NCI-H2107 treated with DMSO at 0.1 percent for 48 hours (cell line): ENCODE measurements around the gene AURKB.
"Not testable (repeated sequence)": the region's sequence is repeated elsewhere in the genome, so short reads cannot be mapped to it uniquely, and the experiment has no call there.

Experiments
- DNase-seq: peaks from one replicate; lab custom pipeline; 2025; ENCODE audit not compliant: unreplicated experiment; lab: John Stamatoyannopoulos, UW

The AURKB gene

GRCh38 chr17:8189041-8189710 lies 21.2 kb downstream of the AURKB start:
- no peak for DNase-seq

GRCh38 chr17:8188263-8188839 lies 22.0 kb downstream of the AURKB start:
- no peak for DNase-seq

GRCh38 chr17:8187517-8188262 lies 22.7 kb downstream of the AURKB start:
- DNase-seq, result peak; percentile 89

- peak; percentile 85 for DNase-seq
These were observed 23.4 kb downstream of the AURKB start for GRCh38 chr17:8186787-8187516.

- DNase-seq, result no peak
These were observed 24.0 kb downstream of the AURKB start for GRCh38 chr17:8186446-8186786.

- DNase-seq, result no peak
These were observed 24.6 kb downstream of the AURKB start for GRCh38 chr17:8185582-8186445.

GRCh38 chr17:8176998-8177731 lies 33.2 kb downstream of the AURKB start:
- no peak for DNase-seq

- no peak for DNase-seq
These were observed 34.0 kb downstream of the AURKB start, which contains the start of gene TMEM107 for GRCh38 chr17:8176197-8176940. TMEM107 (minus strand) TSS chr17:8176380; CDS start chr17:8176286, 94 bp downstream.

- no peak for DNase-seq
These were observed 34.6 kb downstream of the AURKB start for GRCh38 chr17:8175795-8176196.

GRCh38 chr17:8173871-8174322 lies 36.5 kb downstream of the AURKB start:
- DNase-seq, result no peak

- peak; percentile 83 for DNase-seq
These were observed 37.1 kb downstream of the AURKB start for GRCh38 chr17:8173056-8173870.

- not testable (repeated sequence) for DNase-seq
These were observed 40.2 kb downstream of the AURKB start for GRCh38 chr17:8170186-8170585.

- DNase-seq, result no peak
These were observed 42.8 kb downstream of the AURKB start for GRCh38 chr17:8167526-8167925.

- DNase-seq, result no peak
These were observed 43.6 kb downstream of the AURKB start for GRCh38 chr17:8166731-8167130.

GRCh38 chr17:8164815-8165131 lies 45.6 kb downstream of the AURKB start:
- DNase-seq, result no peak

- DNase-seq, result no peak
These were observed 46.2 kb downstream of the AURKB start for GRCh38 chr17:8163978-8164814.
